Measurements from ENCODE around the gene ACP2.

DNA sequence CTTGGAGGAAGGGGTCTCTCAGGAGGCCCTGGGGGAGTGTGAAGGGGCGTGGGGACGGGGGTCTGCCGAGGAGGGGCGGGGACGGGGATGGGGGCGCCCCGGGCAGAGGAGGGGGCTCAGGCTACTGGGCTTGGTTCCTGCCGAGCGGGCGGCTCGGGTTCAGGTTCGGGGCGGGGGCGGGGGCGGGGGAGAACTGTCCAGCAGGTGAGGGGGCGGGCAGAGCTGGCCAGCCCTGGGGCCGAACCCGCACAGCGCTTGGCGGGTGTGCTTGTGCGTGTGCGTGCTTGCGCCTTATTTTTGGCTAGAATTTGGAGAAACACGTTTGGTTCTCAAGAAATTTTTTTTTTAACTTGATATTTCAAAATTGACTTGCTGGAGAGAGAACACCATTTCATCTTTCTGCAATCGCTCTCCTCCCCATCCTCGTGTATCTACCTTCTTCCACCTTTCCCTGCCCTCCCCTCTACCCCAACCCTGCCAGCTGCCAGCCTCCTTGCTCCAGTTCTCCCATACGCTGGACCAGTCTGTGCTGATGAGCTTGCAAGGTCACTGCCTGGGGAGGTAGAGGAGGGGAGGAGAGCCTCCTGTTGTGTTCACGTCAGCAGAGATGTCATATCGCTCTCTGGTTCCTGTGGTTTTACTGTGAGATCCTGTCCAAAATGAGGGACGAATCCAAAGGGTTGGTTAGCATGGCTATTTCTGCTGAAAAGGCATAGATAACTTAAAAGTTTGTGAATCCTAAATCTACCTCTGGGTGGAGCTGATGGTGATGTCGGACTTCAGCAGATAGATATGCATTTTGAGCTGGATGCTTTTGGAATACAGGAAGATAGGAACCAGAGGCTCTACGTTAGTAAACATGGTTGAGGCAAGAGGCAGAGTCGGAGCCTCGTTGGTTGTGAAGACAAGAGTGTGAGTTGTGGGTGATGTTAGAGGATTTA is 22.0 kb upstream of the ACP2 start:
- TF ChIP-seq EZH2 (IDR thresholded peaks at IDR 0.05; ENCODE audit: borderline replicate concordance, insufficient read depth, low read depth, low read length, poor library complexity, severe bottlenecking), result no peak
- TF ChIP-seq, protein P1, sequence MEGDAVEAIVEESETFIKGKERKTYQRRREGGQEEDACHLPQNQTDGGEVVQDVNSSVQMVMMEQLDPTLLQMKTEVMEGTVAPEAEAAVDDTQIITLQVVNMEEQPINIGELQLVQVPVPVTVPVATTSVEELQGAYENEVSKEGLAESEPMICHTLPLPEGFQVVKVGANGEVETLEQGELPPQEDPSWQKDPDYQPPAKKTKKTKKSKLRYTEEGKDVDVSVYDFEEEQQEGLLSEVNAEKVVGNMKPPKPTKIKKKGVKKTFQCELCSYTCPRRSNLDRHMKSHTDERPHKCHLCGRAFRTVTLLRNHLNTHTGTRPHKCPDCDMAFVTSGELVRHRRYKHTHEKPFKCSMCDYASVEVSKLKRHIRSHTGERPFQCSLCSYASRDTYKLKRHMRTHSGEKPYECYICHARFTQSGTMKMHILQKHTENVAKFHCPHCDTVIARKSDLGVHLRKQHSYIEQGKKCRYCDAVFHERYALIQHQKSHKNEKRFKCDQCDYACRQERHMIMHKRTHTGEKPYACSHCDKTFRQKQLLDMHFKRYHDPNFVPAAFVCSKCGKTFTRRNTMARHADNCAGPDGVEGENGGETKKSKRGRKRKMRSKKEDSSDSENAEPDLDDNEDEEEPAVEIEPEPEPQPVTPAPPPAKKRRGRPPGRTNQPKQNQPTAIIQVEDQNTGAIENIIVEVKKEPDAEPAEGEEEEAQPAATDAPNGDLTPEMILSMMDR (IDR thresholded peaks at IDR 0.05), result no peak

Data from B cell (primary cell).